Measurements from ENCODE around the gene NEGR1.

GRCh38 chr1:71592646-71593274 lies 689.6 kb downstream of the NEGR1 start:
- TF ChIP-seq CTCF (IDR thresholded peaks at IDR 0.05; ENCODE audit: extremely low read depth in 1 of 2, insufficient read depth in 1 of 2, low read depth in 1 of 2, low read length in 2 of 2) = no peak
- TF ChIP-seq EZH2 (IDR thresholded peaks at IDR 0.05; ENCODE audit: borderline replicate concordance, low read depth, low read length, severe bottlenecking) = no peak
- TF ChIP-seq POLR2A (IDR thresholded peaks at IDR 0.05; ENCODE audit: low read depth, low read length) = no peak
- TF ChIP-seq POLR2AphosphoS5 (IDR thresholded peaks at IDR 0.05; ENCODE audit: insufficient read depth, low read depth, low read length) = no peak
- no peak for TF ChIP-seq MAX (IDR thresholded peaks at IDR 0.05; ENCODE audit: insufficient read depth, insufficient read length)
